Measurements from ENCODE around the gene CDPF1.

Gene CDPF1

DNA sequence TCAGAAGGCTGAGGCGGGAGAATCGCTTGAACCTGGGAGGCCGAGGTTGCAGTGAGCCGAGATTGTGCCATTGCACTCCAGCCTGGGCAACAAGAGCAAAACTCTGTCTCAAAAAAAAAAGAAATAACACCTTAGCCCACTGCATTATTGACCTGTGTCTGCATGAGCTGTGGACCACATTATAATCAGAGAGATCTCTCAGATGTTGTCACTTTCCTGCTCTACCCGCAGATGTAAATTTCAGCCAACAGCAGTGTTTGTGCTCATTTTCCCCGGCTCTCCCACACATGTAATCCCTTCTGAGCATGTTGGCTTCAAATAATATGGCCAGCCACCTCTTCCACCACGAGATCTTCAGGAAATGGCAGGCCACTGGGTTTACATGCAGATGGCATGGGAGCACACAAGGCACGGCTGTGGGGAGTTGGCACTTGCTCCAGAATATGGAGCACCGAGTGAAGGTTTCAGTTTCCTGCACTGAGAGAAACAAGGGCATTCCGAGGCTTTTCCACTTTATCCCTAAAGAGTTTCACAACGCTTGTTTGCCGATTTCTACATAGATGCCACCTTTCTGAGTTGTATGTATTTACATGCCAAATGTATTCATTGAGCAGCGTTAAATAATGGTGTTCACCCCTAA lies 19.7 kb downstream of the CDPF1 start:
- Histone ChIP-seq H3K36me3 (ENCODE audit: control insufficient read depth in 5 of 5, insufficient read depth in 5 of 5, low read length in 5 of 5) (peaks cover 4 to 28% (median 21%) of the 10 kb centered on the region in 5 donors), H3K9me3 (ENCODE audit: control insufficient read depth in 5 of 5, low read length in 5 of 5) (no peaks in the 10 kb centered on the region), H3K4me1 (ENCODE audit: control insufficient read depth in 5 of 5, insufficient read depth in 5 of 5, low read length in 5 of 5) (peaks cover 0 to 6% (median 0%) of the 10 kb centered on the region in 5 donors), H3K9ac (ENCODE audit: low read length in 5 of 5) (no peak overlapping the region), H3K27me3 (ENCODE audit: control insufficient read depth in 5 of 5, insufficient read depth in 4 of 5, low read length in 5 of 5) (no peaks in the 10 kb centered on the region), H3K27ac (ENCODE audit: low read depth, low read length) (no peak overlapping the region), H3K4me3 (ENCODE audit: low read depth in 1 of 5, low read length in 5 of 5) (no peak overlapping the region)

DNA sequence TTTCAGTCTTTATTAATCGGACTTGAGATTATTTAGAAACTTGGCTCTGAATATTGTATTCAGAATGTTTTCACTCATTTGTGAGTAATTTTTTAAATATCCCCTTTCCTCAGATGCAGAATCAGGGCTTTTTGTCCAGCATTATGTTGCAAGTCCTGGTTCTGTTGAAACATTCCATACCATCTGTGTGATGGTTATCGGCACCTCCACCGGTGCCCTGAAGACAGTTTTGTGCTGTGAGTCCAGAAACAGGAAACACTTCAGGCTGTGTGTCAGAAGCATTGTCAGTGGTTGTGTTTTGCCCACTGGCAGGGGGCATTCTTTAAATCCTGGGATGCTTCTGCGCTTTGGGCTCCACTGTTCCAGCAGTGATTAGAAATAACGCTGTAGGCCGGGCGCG lies 20.4 kb downstream of the CDPF1 start:
- H3K9ac ChIP-seq (ENCODE audit: low read length in 5 of 5) = no peak overlapping the region
- no peak overlapping the region for H3K27ac ChIP-seq (ENCODE audit: low read depth, low read length)
- H3K4me1 ChIP-seq (ENCODE audit: control insufficient read depth in 5 of 5, insufficient read depth in 5 of 5, low read length in 5 of 5) = peaks cover 0 to 6% (median 0%) of the 10 kb centered on the region in 5 donors
- peaks cover 2 to 23% (median 19%) of the 10 kb centered on the region in 5 donors for H3K36me3 ChIP-seq (ENCODE audit: control insufficient read depth in 5 of 5, insufficient read depth in 5 of 5, low read length in 5 of 5)
- no peak overlapping the region for H3K4me3 ChIP-seq (ENCODE audit: low read depth in 1 of 5, low read length in 5 of 5)
- H3K9me3 ChIP-seq (ENCODE audit: control insufficient read depth in 5 of 5, low read length in 5 of 5) = no peaks in the 10 kb centered on the region
- no peaks in the 10 kb centered on the region for H3K27me3 ChIP-seq (ENCODE audit: control insufficient read depth in 5 of 5, insufficient read depth in 4 of 5, low read length in 5 of 5)

DNA sequence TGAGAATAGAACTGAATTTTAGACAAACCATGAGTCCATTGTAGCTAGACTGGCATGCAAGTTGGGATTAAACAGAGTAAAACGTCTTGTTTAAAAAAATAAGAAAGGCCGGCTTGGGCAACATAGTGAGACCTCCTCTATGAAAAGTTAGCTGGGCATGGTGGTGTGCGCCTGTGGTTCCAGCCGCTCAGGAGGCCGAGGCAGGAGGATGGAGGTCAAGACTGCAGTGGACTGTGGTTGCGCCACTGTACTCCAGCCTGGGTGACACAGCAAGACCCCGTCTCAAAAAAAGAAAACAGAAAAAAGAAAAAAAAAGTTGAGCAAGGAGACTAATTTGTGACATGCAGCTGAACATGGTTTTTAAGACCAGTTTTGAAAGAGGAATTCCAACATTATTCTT lies 23.5 kb downstream of the CDPF1 start:
- Histone ChIP-seq H3K4me3 (ENCODE audit: low read depth in 1 of 5, low read length in 5 of 5) (no peak overlapping the region), H3K27ac (ENCODE audit: low read depth, low read length) (no peak overlapping the region), H3K27me3 (ENCODE audit: control insufficient read depth in 5 of 5, insufficient read depth in 4 of 5, low read length in 5 of 5) (no peaks in the 10 kb centered on the region), H3K9ac (ENCODE audit: low read length in 5 of 5) (no peak overlapping the region), H3K4me1 (ENCODE audit: control insufficient read depth in 5 of 5, insufficient read depth in 5 of 5, low read length in 5 of 5) (no peaks in the 10 kb centered on the region), H3K36me3 (ENCODE audit: control insufficient read depth in 5 of 5, insufficient read depth in 5 of 5, low read length in 5 of 5) (peaks cover 4 to 38% (median 24%) of the 10 kb centered on the region in 5 donors), H3K9me3 (ENCODE audit: control insufficient read depth in 5 of 5, low read length in 5 of 5) (no peaks in the 10 kb centered on the region)

DNA sequence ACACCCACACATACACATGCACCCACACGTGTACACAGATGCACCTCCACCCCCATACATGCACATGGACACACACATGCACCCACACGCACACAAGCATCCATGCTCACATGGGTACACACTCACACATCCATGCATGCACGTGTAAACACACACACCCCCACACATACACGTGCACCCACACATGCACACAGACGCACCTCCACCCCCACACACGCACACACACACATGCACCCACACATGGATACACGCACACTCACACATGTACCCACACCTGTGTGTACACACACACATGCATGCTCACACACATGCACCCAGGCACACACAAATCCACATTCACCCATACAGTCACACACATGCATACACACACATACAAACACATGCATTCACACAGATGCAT lies 24.5 kb downstream of the CDPF1 start:
- Histone ChIP-seq H3K9ac (ENCODE audit: low read length in 5 of 5) (no peak overlapping the region), H3K4me1 (ENCODE audit: control insufficient read depth in 5 of 5, insufficient read depth in 5 of 5, low read length in 5 of 5) (no peaks in the 10 kb centered on the region), H3K4me3 (ENCODE audit: low read depth in 1 of 5, low read length in 5 of 5) (no peak overlapping the region), H3K9me3 (ENCODE audit: control insufficient read depth in 5 of 5, low read length in 5 of 5) (no peaks in the 10 kb centered on the region), H3K36me3 (ENCODE audit: control insufficient read depth in 5 of 5, insufficient read depth in 5 of 5, low read length in 5 of 5) (peaks cover 4 to 44% (median 29%) of the 10 kb centered on the region in 5 donors), H3K27ac (ENCODE audit: low read depth, low read length) (no peak overlapping the region), H3K27me3 (ENCODE audit: control insufficient read depth in 5 of 5, insufficient read depth in 4 of 5, low read length in 5 of 5) (no peaks in the 10 kb centered on the region)

DNA sequence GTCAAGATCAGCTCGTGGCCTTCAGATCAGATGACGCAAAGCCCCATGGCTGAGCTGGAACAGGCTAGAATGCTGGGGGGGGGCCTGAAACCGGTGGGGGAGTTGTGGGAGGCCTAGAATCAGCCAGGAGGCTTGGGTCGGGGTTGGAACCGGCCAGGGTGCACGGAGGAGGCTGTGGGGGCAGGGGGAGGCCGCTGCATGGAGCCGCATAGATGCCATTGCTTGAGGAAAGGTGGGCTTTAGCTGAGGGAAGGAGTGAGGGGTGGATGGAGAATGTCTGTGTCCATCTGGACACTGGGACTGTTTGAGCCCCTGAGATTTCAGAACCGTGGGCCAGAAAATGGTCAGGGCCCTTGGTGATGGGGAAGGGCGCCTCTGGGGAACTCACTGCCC lies 25.2 kb downstream of the CDPF1 start:
- Histone ChIP-seq H3K27ac (ENCODE audit: low read depth, low read length) (no peak overlapping the region), H3K4me3 (ENCODE audit: low read depth in 1 of 5, low read length in 5 of 5) (no peak overlapping the region), H3K9ac (ENCODE audit: low read length in 5 of 5) (no peak overlapping the region), H3K36me3 (ENCODE audit: control insufficient read depth in 5 of 5, insufficient read depth in 5 of 5, low read length in 5 of 5) (peaks cover 6 to 51% (median 36%) of the 10 kb centered on the region in 5 donors), H3K27me3 (ENCODE audit: control insufficient read depth in 5 of 5, insufficient read depth in 4 of 5, low read length in 5 of 5) (no peaks in the 10 kb centered on the region), H3K4me1 (ENCODE audit: control insufficient read depth in 5 of 5, insufficient read depth in 5 of 5, low read length in 5 of 5) (no peaks in the 10 kb centered on the region), H3K9me3 (ENCODE audit: control insufficient read depth in 5 of 5, low read length in 5 of 5) (no peaks in the 10 kb centered on the region)

DNA sequence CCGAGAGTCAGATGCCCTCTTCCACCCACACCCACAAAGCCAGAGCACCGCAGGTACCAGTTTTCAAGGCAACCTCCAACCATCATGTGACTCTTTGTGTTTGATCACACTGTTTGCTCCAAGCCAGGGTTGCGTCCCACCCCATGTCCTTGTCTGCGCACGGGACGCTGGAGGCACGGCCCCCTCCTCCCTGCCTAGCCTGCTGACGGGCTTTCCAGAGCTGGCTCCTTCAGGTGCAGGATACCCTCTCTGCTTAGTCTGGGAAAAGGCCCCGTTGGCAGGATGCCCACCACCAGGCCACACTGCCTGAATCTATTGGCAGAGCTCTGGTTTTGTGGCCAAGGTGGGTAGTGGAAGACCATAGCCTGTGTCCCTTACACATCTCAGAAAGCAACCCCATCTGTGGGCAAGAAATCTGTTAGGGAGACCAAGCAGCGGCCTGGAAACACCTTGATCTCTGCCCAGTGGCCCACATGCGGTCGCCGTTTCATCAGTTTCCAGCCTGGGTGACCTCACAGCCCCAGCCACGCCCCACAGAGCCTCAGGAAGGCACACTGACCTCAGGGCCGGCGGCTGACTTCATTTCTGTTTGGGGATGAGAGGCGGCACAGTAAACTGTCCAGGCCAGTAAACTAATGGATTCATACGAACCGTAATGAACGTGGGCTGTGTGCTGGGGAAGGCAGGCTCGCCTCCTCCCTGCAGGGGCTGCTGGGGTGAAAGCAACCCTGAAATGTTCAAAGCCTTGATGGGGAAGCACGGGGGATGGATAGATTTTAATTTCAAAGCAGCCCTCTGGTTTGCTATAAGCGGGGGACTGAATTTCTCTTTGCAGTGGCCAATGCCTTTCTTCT lies 25.8 kb downstream of the CDPF1 start:
- no peak overlapping the region for H3K4me3 ChIP-seq (ENCODE audit: low read depth in 1 of 5, low read length in 5 of 5)
- no peaks in the 10 kb centered on the region for H3K27me3 ChIP-seq (ENCODE audit: control insufficient read depth in 5 of 5, insufficient read depth in 4 of 5, low read length in 5 of 5)
- peaks cover 10 to 58% (median 42%) of the 10 kb centered on the region in 5 donors for H3K36me3 ChIP-seq (ENCODE audit: control insufficient read depth in 5 of 5, insufficient read depth in 5 of 5, low read length in 5 of 5)
- H3K9ac ChIP-seq (ENCODE audit: low read length in 5 of 5) = no peak overlapping the region
- no peaks in the 10 kb centered on the region for H3K4me1 ChIP-seq (ENCODE audit: control insufficient read depth in 5 of 5, insufficient read depth in 5 of 5, low read length in 5 of 5)
- H3K9me3 ChIP-seq (ENCODE audit: control insufficient read depth in 5 of 5, low read length in 5 of 5) = no peaks in the 10 kb centered on the region
- no peak overlapping the region for H3K27ac ChIP-seq (ENCODE audit: low read depth, low read length)

DNA sequence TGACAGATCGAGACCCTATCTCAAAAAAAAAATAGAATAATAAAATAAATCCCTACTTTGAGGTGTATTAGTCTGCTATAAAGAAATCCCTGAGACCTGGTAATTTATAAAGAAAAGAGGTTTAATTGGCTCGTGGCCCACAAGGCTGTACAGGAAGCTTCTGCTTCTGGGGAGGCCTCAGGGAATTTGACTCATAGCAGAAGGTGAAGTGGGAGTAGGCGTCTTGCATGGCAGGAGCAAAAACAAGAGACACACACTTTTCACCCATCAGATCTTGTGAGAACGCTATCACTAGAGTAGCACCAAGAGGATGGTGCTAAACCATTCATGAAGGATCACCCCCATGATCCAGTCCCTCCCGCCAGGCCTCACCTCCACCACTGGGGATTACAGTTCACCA lies 29.2 kb downstream of the CDPF1 start:
- Histone ChIP-seq H3K9ac (ENCODE audit: low read length in 5 of 5) (no peak overlapping the region), H3K9me3 (ENCODE audit: control insufficient read depth in 5 of 5, low read length in 5 of 5) (no peaks in the 10 kb centered on the region), H3K4me3 (ENCODE audit: low read depth in 1 of 5, low read length in 5 of 5) (no peak overlapping the region), H3K36me3 (ENCODE audit: control insufficient read depth in 5 of 5, insufficient read depth in 5 of 5, low read length in 5 of 5) (peaks cover 12 to 82% (median 63%) of the 10 kb centered on the region in 5 donors), H3K27ac (ENCODE audit: low read depth, low read length) (no peak overlapping the region), H3K27me3 (ENCODE audit: control insufficient read depth in 5 of 5, insufficient read depth in 4 of 5, low read length in 5 of 5) (no peaks in the 10 kb centered on the region), H3K4me1 (ENCODE audit: control insufficient read depth in 5 of 5, insufficient read depth in 5 of 5, low read length in 5 of 5) (no peaks in the 10 kb centered on the region)

DNA sequence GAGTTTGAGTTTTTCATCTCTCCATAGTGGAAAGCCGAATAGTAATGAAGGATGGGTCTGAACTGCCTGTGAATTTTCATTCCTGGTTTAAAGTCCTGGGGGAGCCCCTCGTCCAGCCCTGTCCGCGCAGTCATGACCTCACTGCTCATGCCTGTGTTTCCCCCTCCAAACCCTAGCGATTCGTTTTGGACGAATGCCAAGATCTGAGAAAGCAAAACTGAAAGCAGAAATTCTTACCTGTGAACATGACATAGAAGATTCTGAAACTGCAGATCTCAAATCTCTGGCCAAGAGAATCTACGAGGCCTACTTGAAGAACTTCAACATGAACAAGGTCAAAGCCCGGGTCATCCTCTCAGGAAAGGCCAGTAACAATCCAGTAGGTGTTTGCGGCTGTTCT lies 30.5 kb downstream of the CDPF1 start:
- H3K27ac ChIP-seq (ENCODE audit: low read depth, low read length) = no peak overlapping the region
- H3K4me3 ChIP-seq (ENCODE audit: low read depth in 1 of 5, low read length in 5 of 5) = no peak overlapping the region
- no peak overlapping the region for H3K9ac ChIP-seq (ENCODE audit: low read length in 5 of 5)
- no peaks in the 10 kb centered on the region for H3K4me1 ChIP-seq (ENCODE audit: control insufficient read depth in 5 of 5, insufficient read depth in 5 of 5, low read length in 5 of 5)
- H3K27me3 ChIP-seq (ENCODE audit: control insufficient read depth in 5 of 5, insufficient read depth in 4 of 5, low read length in 5 of 5) = no peaks in the 10 kb centered on the region
- H3K36me3 ChIP-seq (ENCODE audit: control insufficient read depth in 5 of 5, insufficient read depth in 5 of 5, low read length in 5 of 5) = peaks cover 12 to 82% (median 64%) of the 10 kb centered on the region in 5 donors
- H3K9me3 ChIP-seq (ENCODE audit: control insufficient read depth in 5 of 5, low read length in 5 of 5) = no peaks in the 10 kb centered on the region

DNA sequence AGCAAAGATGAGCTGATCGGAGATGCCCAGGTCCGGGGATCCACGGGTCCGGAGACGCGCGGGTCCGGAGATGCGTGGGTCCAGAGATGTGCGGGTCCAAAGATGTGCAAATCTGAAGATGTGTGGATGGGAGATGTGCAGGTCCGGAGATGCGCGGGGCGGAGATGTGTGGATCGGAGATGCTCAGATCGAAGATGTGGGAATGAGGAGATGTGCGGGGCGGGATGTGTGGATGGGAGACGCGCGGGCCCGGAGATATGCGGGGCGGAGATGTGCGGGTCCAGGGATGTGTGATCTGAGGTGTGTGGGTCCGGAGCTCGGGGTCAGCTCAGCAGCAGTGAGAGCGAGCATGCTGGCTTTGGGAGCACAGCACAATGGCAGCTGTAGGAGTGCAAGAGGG lies 35.5 kb downstream of the CDPF1 start:
- no peak overlapping the region for H3K9ac ChIP-seq (ENCODE audit: low read length in 5 of 5)
- peaks cover 9 to 69% (median 53%) of the 10 kb centered on the region in 5 donors for H3K36me3 ChIP-seq (ENCODE audit: control insufficient read depth in 5 of 5, insufficient read depth in 5 of 5, low read length in 5 of 5)
- H3K27me3 ChIP-seq (ENCODE audit: control insufficient read depth in 5 of 5, insufficient read depth in 4 of 5, low read length in 5 of 5) = no peaks in the 10 kb centered on the region
- H3K4me3 ChIP-seq (ENCODE audit: low read depth in 1 of 5, low read length in 5 of 5) = no peak overlapping the region
- peaks cover 0 to 6% (median 3%) of the 10 kb centered on the region in 5 donors for H3K9me3 ChIP-seq (ENCODE audit: control insufficient read depth in 5 of 5, low read length in 5 of 5)
- no peak overlapping the region for H3K27ac ChIP-seq (ENCODE audit: low read depth, low read length)
- no peaks in the 10 kb centered on the region for H3K4me1 ChIP-seq (ENCODE audit: control insufficient read depth in 5 of 5, insufficient read depth in 5 of 5, low read length in 5 of 5)

DNA sequence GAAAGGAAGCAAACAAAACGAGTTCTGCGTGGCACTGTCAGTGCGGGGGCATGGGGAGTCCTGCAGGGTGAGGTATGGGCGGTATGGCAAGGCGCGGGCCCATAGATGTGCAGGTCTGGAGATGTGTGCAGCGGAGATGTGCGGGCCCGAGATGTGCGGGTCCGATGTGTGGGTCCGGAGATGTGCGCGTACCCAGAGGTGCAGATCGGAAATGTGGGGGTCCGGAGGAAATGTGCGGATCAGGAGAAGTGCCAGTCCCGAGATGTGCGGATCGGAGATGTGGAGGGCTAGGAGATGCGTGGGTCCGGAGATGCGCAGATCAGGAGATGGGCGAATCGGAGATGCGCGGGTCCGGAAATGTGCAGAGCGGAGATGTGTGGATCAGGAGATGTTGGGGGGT lies 35.9 kb downstream of the CDPF1 start:
- Histone ChIP-seq H3K4me1 (ENCODE audit: control insufficient read depth in 5 of 5, insufficient read depth in 5 of 5, low read length in 5 of 5) (no peaks in the 10 kb centered on the region), H3K9ac (ENCODE audit: low read length in 5 of 5) (no peak overlapping the region), H3K27me3 (ENCODE audit: control insufficient read depth in 5 of 5, insufficient read depth in 4 of 5, low read length in 5 of 5) (no peaks in the 10 kb centered on the region), H3K36me3 (ENCODE audit: control insufficient read depth in 5 of 5, insufficient read depth in 5 of 5, low read length in 5 of 5) (peaks cover 8 to 66% (median 51%) of the 10 kb centered on the region in 5 donors), H3K9me3 (ENCODE audit: control insufficient read depth in 5 of 5, low read length in 5 of 5) (peaks cover 2 to 11% (median 7%) of the 10 kb centered on the region in 5 donors), H3K27ac (ENCODE audit: low read depth, low read length) (no peak overlapping the region), H3K4me3 (ENCODE audit: low read depth in 1 of 5, low read length in 5 of 5) (no peak overlapping the region)

Data from subcutaneous abdominal adipose tissue (tissue), 5 donors.